ENCODE measurements around the gene FCMR.

Gene FCMR

GRCh38 chr1:206961668-206962067 lies 39.9 kb upstream of the FCMR start:
- Histone ChIP-seq H3K27ac (ENCODE audit: low read length) (no peak overlapping the region), H3K9ac (ENCODE audit: low read length) (no peak overlapping the region), H3K4me1 (ENCODE audit: low read length) (no peaks in the 10 kb centered on the region), H2AFZ (ENCODE audit: low read length) (no peak overlapping the region), H3K9me3 (replicated peaks; ENCODE audit: insufficient read depth, low read length) (no peaks in the 10 kb centered on the region), H3K36me3 (replicated peaks; ENCODE audit: insufficient read depth, low read length) (no peaks in the 10 kb centered on the region), H3K4me3 (ENCODE audit: low read length) (no peak overlapping the region), H3F3A (ENCODE audit: insufficient read depth, low read length) (no peaks in the 10 kb centered on the region), H3K27me3 (replicated peaks; ENCODE audit: insufficient read depth, low read length) (no peaks in the 10 kb centered on the region), H3K79me2 (ENCODE audit: low read length) (no peaks in the 10 kb centered on the region), H4K20me1 (ENCODE audit: insufficient read depth, low read length) (no peaks in the 10 kb centered on the region), H3K4me2 (ENCODE audit: low read depth, low read length) (no peak overlapping the region), H3K9me2 (replicated peaks; ENCODE audit: insufficient read depth, low read length) (no peaks in the 10 kb centered on the region)
- no peak for TF ChIP-seq EZH2phosphoT487 (IDR thresholded peaks at IDR 0.05; ENCODE audit: low read length)
- TF ChIP-seq CTCF (IDR thresholded peaks at IDR 0.05; ENCODE audit: low read length) = no peak
- no peak for TF ChIP-seq EZH2 (optimal IDR thresholded peaks at IDR 0.05; ENCODE audit: low read depth, low read length)
- no peak for DNase-seq

GRCh38 chr1:206960676-206961386 lies 39.1 kb upstream of the FCMR start:
- TF ChIP-seq CTCF (IDR thresholded peaks at IDR 0.05; ENCODE audit: low read length) (no peak), EZH2 (optimal IDR thresholded peaks at IDR 0.05; ENCODE audit: low read depth, low read length) (no peak), EZH2phosphoT487 (IDR thresholded peaks at IDR 0.05; ENCODE audit: low read length) (no peak)
- no peak overlapping the region for H3K9ac ChIP-seq (ENCODE audit: low read length)
- no peaks in the 10 kb centered on the region for H3K9me2 ChIP-seq (replicated peaks; ENCODE audit: insufficient read depth, low read length)
- no peaks in the 10 kb centered on the region for H3K9me3 ChIP-seq (replicated peaks; ENCODE audit: insufficient read depth, low read length)
- no peak for DNase-seq
- H3K4me1 ChIP-seq (ENCODE audit: low read length) = no peaks in the 10 kb centered on the region
- H2AFZ ChIP-seq (ENCODE audit: low read length) = no peak overlapping the region
- H3K4me2 ChIP-seq (ENCODE audit: low read depth, low read length) = no peak overlapping the region
- no peaks in the 10 kb centered on the region for H4K20me1 ChIP-seq (ENCODE audit: insufficient read depth, low read length)
- H3F3A ChIP-seq (ENCODE audit: insufficient read depth, low read length) = no peaks in the 10 kb centered on the region
- no peak overlapping the region for H3K27ac ChIP-seq (ENCODE audit: low read length)
- H3K79me2 ChIP-seq (ENCODE audit: low read length) = no peaks in the 10 kb centered on the region
- H3K4me3 ChIP-seq (ENCODE audit: low read length) = no peak overlapping the region
- H3K36me3 ChIP-seq (replicated peaks; ENCODE audit: insufficient read depth, low read length) = no peaks in the 10 kb centered on the region
- H3K27me3 ChIP-seq (replicated peaks; ENCODE audit: insufficient read depth, low read length) = no peaks in the 10 kb centered on the region

GRCh38 chr1:206958144-206958543 lies 36.4 kb upstream of the FCMR start:
- Histone ChIP-seq H3F3A (ENCODE audit: insufficient read depth, low read length) (no peaks in the 10 kb centered on the region), H3K4me2 (ENCODE audit: low read depth, low read length) (no peak overlapping the region), H3K27ac (ENCODE audit: low read length) (no peak overlapping the region), H3K79me2 (ENCODE audit: low read length) (no peaks in the 10 kb centered on the region), H3K9me3 (replicated peaks; ENCODE audit: insufficient read depth, low read length) (no peaks in the 10 kb centered on the region), H4K20me1 (ENCODE audit: insufficient read depth, low read length) (no peaks in the 10 kb centered on the region), H3K4me3 (ENCODE audit: low read length) (no peak overlapping the region), H3K4me1 (ENCODE audit: low read length) (no peaks in the 10 kb centered on the region), H3K27me3 (replicated peaks; ENCODE audit: insufficient read depth, low read length) (no peaks in the 10 kb centered on the region), H3K36me3 (replicated peaks; ENCODE audit: insufficient read depth, low read length) (no peaks in the 10 kb centered on the region), H2AFZ (ENCODE audit: low read length) (no peak overlapping the region), H3K9ac (ENCODE audit: low read length) (no peak overlapping the region), H3K9me2 (replicated peaks; ENCODE audit: insufficient read depth, low read length) (no peaks in the 10 kb centered on the region)
- TF ChIP-seq EZH2phosphoT487 (IDR thresholded peaks at IDR 0.05; ENCODE audit: low read length) = no peak
- no peak for TF ChIP-seq EZH2 (optimal IDR thresholded peaks at IDR 0.05; ENCODE audit: low read depth, low read length)
- no peak for TF ChIP-seq CTCF (IDR thresholded peaks at IDR 0.05; ENCODE audit: low read length)
- no peak for DNase-seq
